Keratinocyte (primary cell): ENCODE measurements around the gene CASP7.

Experiments used
- CTCF ChIP-seq, 3 experiments: IDR thresholded peaks in 1 of 3; conservative IDR thresholded peaks in 1 of 3; optimal IDR thresholded peaks in 1 of 3; 2 replicates in 2 of 3; 3 replicates in 1 of 3; pipeline versions ENCODE3 to v1.5.1; 2011; ENCODE audit warnings: low read length in 3 of 3, mild to moderate bottlenecking in 3 of 3, moderate library complexity in 2 of 3, control low read depth in 1 of 3, inconsistent platforms in 1 of 3; ENCODE audit not compliant: insufficient read depth in 2 of 3; ENCODE audit errors: extremely low read depth in 1 of 3
- EZH2 ChIP-seq: IDR thresholded peaks from one replicate; pipeline ENCODE4 v1.6.1; 2012; ENCODE audit warnings: inconsistent platforms, mild to moderate bottlenecking, low read length, moderate library complexity

- TF ChIP-seq CTCF (optimal IDR thresholded peaks at IDR 0.05 in 1 of 3, IDR thresholded peaks at IDR 0.05 in 1 of 3, conservative IDR thresholded peaks at IDR 0.05 in 1 of 3; ENCODE audit: extremely low read depth in 1 of 3, insufficient read depth in 2 of 3, low read length in 3 of 3), result no peak
- no peak for TF ChIP-seq EZH2
These were observed 739 bp downstream of the CASP7 start for GRCh38 chr10:113680190-113681111.
